IPS-15b (cell line): Measurements from ENCODE around the gene ADGRB3.
"Not testable (repeated sequence)": the region's sequence is repeated elsewhere in the genome, so short reads cannot be mapped to it uniquely, and the experiment has no call there.

Experiments used
- H3K27me3 ChIP-seq: one replicate; pipeline ENCODE4 v1.6.1; 2013; ENCODE audit warnings: low read length; ENCODE audit not compliant: control insufficient read depth, insufficient read depth
- H3K36me3 ChIP-seq: one replicate; pipeline ENCODE4 v1.6.1; 2013; ENCODE audit warnings: low read length; ENCODE audit not compliant: control insufficient read depth, insufficient read depth
- H3K4me1 ChIP-seq: one replicate; pipeline ENCODE4 v1.6.1; 2013; ENCODE audit warnings: mild to moderate bottlenecking, low read length; ENCODE audit not compliant: control insufficient read depth, insufficient read depth
- H3K4me3 ChIP-seq: one replicate; pipeline ENCODE4 v1.5.1; 2013; ENCODE audit warnings: low read depth, low read length
- H3K9ac ChIP-seq: one replicate; pipeline ENCODE4 v1.6.1; 2013; ENCODE audit warnings: low read depth, mild to moderate bottlenecking, low read length
- H3K9me3 ChIP-seq: one replicate; pipeline ENCODE4 v1.6.1; 2013; ENCODE audit warnings: mild to moderate bottlenecking, low read length; ENCODE audit not compliant: control insufficient read depth, insufficient read depth

ADGRB3 gene

GRCh38 chr6:68868646-68869045, 233.6 kb downstream of the ADGRB3 start:
- peaks cover 3% of the 10 kb centered on the region for H3K9me3 ChIP-seq
- H3K4me1 ChIP-seq: no peaks in the 10 kb centered on the region
- no peak overlapping the region for H3K9ac ChIP-seq
- no peaks in the 10 kb centered on the region for H3K36me3 ChIP-seq
- no peak overlapping the region for H3K4me3 ChIP-seq
- no peaks in the 10 kb centered on the region for H3K27me3 ChIP-seq

GRCh38 chr6:68873236-68873635, 238.2 kb downstream of the ADGRB3 start:
- Histone ChIP-seq H3K9me3 (no peaks in the 10 kb centered on the region), H3K4me3 (no peak overlapping the region), H3K27me3 (no peaks in the 10 kb centered on the region), H3K4me1 (no peaks in the 10 kb centered on the region), H3K9ac (no peak overlapping the region), H3K36me3 (no peaks in the 10 kb centered on the region)

- H3K9ac ChIP-seq: no peak overlapping the region
- no peaks in the 10 kb centered on the region for H3K4me1 ChIP-seq
- no peaks in the 10 kb centered on the region for H3K27me3 ChIP-seq
- H3K36me3 ChIP-seq: no peaks in the 10 kb centered on the region
- H3K9me3 ChIP-seq: no peaks in the 10 kb centered on the region
- no peak overlapping the region for H3K4me3 ChIP-seq
Measured at GRCh38 chr6:68874747-68875146, 239.7 kb downstream of the ADGRB3 start.

- H3K27me3 ChIP-seq: no peaks in the 10 kb centered on the region
- H3K4me1 ChIP-seq: no peaks in the 10 kb centered on the region
- no peaks in the 10 kb centered on the region for H3K36me3 ChIP-seq
- H3K4me3 ChIP-seq: no peak overlapping the region
- no peak overlapping the region for H3K9ac ChIP-seq
- no peaks in the 10 kb centered on the region for H3K9me3 ChIP-seq
Measured at GRCh38 chr6:68875403-68875802, 240.3 kb downstream of the ADGRB3 start.

- H3K9ac ChIP-seq: no peak overlapping the region
- no peaks in the 10 kb centered on the region for H3K4me1 ChIP-seq
- H3K27me3 ChIP-seq: no peaks in the 10 kb centered on the region
- no peak overlapping the region for H3K4me3 ChIP-seq
- H3K36me3 ChIP-seq: no peaks in the 10 kb centered on the region
- no peaks in the 10 kb centered on the region for H3K9me3 ChIP-seq
Measured at GRCh38 chr6:68876792-68877493, 241.9 kb downstream of the ADGRB3 start.

- no peaks in the 10 kb centered on the region for H3K27me3 ChIP-seq
- no peaks in the 10 kb centered on the region for H3K9me3 ChIP-seq
- no peaks in the 10 kb centered on the region for H3K36me3 ChIP-seq
- no peaks in the 10 kb centered on the region for H3K4me1 ChIP-seq
- H3K9ac ChIP-seq: no peak overlapping the region
- no peak overlapping the region for H3K4me3 ChIP-seq
Measured at GRCh38 chr6:68880050-68880813, 245.2 kb downstream of the ADGRB3 start.

GRCh38 chr6:68883325-68883724, 248.2 kb downstream of the ADGRB3 start:
- not testable (repeated sequence) for H3K4me3 ChIP-seq, H3K27me3 ChIP-seq, H3K9ac ChIP-seq, H3K36me3 ChIP-seq, H3K4me1 ChIP-seq, H3K9me3 ChIP-seq

- no peaks in the 10 kb centered on the region for H3K36me3 ChIP-seq
- H3K4me1 ChIP-seq: no peaks in the 10 kb centered on the region
- H3K9ac ChIP-seq: no peak overlapping the region
Measured at GRCh38 chr6:68891419-68891818, 256.3 kb downstream of the ADGRB3 start.

GRCh38 chr6:68892452-68892851, 257.4 kb downstream of the ADGRB3 start:
- H3K4me3 ChIP-seq: no peak overlapping the region

More at GRCh38 chr6:68891419-68891818, 256.3 kb downstream of the ADGRB3 start:
- no peak overlapping the region for H3K4me3 ChIP-seq
- H3K27me3 ChIP-seq: no peaks in the 10 kb centered on the region
- H3K9me3 ChIP-seq: no peaks in the 10 kb centered on the region

GRCh38 chr6:68895929-68896328, 260.8 kb downstream of the ADGRB3 start:
- Histone ChIP-seq H3K9me3 (no peaks in the 10 kb centered on the region), H3K36me3 (no peaks in the 10 kb centered on the region), H3K4me3 (no peak overlapping the region), H3K4me1 (no peaks in the 10 kb centered on the region), H3K9ac (no peak overlapping the region), H3K27me3 (no peaks in the 10 kb centered on the region)

More at GRCh38 chr6:68892452-68892851, 257.4 kb downstream of the ADGRB3 start:
- Histone ChIP-seq H3K4me1 (no peaks in the 10 kb centered on the region), H3K27me3 (no peaks in the 10 kb centered on the region), H3K9ac (no peak overlapping the region), H3K9me3 (no peaks in the 10 kb centered on the region), H3K36me3 (no peaks in the 10 kb centered on the region)

GRCh38 chr6:68901044-68901443, 266.0 kb downstream of the ADGRB3 start:
- no peaks in the 10 kb centered on the region for H3K4me1 ChIP-seq
- no peaks in the 10 kb centered on the region for H3K27me3 ChIP-seq
- no peak overlapping the region for H3K4me3 ChIP-seq
- H3K9me3 ChIP-seq: no peaks in the 10 kb centered on the region
- no peaks in the 10 kb centered on the region for H3K36me3 ChIP-seq
- no peak overlapping the region for H3K9ac ChIP-seq

- Histone ChIP-seq H3K4me1 (no peaks in the 10 kb centered on the region), H3K4me3 (no peak overlapping the region), H3K9me3 (no peaks in the 10 kb centered on the region), H3K9ac (no peak overlapping the region), H3K36me3 (no peaks in the 10 kb centered on the region), H3K27me3 (no peaks in the 10 kb centered on the region)
Measured at GRCh38 chr6:68911334-68911733, 276.3 kb downstream of the ADGRB3 start.
